ENCODE results near the gene PODXL2.

The PODXL2 gene, protein sequence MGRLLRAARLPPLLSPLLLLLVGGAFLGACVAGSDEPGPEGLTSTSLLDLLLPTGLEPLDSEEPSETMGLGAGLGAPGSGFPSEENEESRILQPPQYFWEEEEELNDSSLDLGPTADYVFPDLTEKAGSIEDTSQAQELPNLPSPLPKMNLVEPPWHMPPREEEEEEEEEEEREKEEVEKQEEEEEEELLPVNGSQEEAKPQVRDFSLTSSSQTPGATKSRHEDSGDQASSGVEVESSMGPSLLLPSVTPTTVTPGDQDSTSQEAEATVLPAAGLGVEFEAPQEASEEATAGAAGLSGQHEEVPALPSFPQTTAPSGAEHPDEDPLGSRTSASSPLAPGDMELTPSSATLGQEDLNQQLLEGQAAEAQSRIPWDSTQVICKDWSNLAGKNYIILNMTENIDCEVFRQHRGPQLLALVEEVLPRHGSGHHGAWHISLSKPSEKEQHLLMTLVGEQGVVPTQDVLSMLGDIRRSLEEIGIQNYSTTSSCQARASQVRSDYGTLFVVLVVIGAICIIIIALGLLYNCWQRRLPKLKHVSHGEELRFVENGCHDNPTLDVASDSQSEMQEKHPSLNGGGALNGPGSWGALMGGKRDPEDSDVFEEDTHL

DNA sequence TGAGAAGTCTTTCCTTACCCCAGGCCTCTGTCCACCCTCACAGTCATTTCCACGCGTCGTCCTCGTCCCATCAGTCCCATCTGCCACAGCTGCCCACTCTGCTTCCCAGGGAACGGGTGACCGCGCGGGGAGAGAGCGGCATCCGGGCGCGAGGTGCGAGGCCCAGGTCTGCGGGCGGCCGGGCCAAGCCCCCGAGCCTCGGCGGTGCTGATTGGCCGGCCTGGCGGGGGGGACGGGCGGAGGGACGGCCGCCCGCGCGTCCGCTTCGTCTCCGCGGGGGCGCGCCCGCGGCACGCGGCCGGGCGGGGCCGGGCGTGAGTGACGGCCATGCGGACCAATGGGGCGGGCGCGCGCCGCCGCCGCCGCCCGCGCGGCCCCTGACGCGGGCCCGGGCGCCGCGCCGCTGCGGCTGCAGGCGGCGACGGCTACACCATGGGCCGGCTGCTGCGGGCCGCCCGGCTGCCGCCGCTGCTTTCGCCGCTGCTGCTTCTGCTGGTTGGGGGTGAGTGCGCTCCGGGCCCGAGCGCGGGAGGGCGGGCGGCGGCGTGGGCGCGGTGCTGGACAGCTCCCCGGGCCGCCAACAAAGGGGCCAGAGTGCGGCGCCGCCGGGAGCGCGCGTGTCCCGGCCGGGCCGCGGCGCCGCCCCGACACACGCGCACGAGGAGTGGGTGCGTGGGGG, at the start of gene PODXL2:
TSS of gene PODXL2 (plus strand) at position 398 of the 679 bp plus-strand sequence. CDS start at position 433, 35 bp downstream.
- no peak for DNase-seq (ENCODE audit: low read depth, low spot score)

DNA sequence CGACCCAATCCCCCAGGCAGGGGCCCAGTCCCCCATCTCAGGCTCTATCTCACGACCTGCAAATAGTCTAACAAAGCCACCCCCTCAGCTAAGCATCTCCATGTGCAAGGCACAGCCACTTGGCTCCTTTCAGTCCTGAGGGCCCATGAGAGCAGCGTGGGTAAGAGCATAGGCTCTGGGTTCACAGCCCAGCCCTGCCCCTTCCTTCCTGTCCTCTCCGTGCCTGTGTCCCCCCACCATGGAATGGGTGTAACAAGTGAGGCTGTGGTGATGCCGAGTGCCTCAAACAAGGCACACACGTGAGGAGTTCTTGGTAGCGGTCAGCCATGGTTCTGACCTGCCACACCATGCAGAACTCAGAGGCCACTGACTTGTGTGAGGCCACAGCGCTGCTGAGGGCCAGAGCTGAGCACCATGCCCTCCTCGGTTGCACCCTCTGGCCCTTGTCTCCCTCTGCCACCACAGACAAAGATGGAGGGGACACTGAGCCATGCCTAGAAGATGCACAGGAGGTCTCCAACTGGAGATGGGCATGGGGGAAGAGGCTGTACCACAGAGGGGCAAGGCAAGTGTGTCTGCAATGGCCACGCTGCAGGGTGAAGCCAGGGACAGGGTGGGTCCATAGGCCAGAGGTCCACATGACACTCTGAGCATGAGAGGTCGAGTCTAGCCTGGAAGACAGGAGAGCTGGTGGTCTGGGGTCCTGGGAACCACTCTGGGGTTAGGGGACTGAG, 48.5 kb upstream of the PODXL2 start:
- DNase-seq (ENCODE audit: low read depth, low spot score) = no peak

DNA sequence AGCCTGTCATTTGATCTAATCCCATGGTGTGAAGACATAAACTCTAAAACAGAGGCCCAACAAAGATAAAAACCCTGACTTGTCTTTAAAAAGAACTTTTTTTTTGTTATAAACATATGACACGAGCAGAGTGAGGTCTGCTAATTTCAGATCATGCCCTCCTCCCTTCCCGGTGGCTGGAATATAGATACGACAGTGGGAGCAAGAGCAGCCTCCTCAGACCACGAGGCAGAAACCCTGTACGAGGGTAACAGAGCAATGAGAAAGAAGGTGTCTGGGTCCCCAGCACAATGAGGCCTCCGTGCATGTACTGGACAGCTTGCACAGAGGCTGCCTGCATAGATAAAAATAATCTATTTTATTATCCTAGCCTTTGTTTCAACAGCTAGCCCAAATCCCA, 44.3 kb upstream of the PODXL2 start:
- no peak for DNase-seq (ENCODE audit: low read depth, low spot score)

DNA sequence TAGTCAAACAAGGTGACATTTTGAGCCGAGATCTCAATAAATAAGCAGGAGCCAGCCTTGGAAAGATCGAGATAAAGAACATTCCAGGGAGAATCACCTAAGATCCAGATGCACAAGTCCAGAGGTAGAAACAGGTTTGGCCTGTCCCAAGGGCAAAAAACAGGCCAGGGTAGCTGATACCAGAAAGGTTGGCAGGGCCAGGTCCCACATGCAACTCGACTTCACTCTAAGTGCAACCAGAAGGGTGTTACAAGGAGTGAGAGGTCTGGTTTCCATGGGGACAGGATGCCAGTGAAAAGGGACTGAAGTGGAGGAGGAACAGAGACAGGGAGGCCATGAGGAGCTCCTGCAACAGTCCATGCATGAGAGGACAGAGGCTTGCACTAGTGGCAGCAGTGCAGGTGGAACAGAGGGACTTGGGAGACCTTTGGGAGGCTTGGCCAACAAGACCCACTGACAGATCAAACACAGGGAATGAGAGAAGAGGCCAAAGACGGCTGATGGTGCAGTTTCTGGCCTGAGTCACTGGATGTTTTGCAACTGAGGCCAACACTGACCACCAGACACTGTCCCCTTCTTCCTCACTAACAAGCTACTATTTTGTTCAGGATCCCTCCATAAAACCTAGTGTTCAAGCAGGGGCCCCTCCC, 43.7 kb upstream of the PODXL2 start:
- no peak for DNase-seq (ENCODE audit: low read depth, low spot score)

DNA sequence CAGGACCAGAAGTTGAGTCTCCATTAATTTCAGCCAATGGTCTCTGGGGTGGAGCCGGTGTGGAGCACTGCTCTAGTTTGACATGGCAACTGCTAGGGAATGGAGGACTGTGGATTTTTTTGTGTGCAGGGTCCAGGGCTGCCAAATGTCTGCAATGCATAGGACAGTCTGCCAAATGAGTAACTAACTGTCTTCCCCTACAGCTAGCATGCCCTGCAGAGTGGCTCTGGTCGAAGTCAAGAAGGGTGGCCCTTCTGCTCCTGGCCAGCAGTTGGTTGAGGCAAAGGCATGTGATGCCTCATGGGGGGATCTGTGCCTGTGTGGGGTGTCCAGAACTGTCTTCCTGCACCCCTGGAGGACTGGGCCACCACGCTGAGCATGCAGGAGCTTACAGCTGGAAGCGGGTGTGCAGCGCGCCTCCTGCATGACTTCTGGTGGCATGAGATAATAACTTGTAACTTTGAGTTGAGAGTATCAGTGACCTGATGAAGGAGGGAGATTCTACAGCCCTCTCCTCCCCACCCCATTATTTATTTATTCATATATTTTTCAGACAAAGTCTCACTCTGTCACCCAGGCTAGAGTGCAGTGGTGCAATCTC, 43.1 kb upstream of the PODXL2 start:
- no peak for DNase-seq (ENCODE audit: low read depth, low spot score)

DNA sequence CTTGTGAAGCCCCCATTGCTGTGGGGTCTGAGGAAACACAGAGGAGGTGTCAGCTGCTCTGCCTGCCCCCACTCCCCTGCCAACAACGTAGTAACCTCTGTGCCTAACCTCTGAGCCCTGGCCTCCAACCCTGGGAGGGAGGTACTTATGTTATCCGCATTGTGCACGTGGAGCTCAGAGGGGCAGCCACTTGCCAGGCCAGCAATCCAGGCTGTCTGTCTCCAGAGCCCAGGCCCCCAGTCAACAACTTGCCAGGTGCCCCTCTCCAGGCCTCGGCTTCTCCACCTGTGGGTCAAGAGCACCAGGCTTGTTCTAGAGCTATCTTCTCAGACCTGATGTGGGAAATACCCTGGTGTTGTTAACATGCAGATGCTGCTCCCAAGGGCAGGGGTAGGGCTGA, 41.1 kb upstream of the PODXL2 start:
- DNase-seq (ENCODE audit: low read depth, low spot score) = no peak

DNA sequence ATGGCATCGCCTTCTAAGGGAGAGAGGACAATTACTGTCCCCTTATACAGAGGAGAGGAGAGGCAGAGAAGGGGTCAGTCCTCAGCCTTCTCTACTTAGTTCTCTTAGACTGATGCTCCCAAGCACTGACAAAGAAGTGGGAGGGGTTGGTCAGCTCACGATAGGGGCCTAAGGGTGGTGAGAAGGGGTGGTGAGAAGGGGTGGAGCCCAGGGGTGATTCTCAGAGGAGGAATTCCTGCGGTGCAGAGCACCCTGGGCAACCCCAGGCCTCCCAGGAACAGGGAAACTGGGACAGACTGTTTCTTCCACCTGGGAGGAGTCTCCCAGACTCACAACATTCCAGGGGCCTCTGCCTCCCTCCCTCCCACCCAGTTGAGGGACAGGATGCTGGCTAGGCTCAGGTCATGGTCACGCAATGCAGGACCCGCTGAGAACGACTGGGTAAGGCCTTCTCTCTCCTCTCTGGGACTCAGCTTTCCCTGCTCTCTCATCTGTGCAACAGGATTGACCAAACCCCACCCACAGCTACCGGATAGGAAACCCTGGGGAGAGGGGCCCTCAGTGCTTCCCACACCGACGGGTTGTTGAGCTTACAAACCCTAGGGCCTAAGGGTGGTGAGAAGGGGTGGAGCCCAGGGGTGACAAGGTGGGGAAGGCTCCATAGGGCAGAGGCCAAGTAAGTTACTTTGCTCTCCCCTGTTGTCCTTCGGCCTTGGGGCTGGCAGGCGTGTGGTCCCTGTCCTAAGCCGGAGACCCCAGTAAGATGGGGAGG, 40.0 kb upstream of the PODXL2 start:
- DNase-seq (ENCODE audit: low read depth, low spot score) = no peak

DNA sequence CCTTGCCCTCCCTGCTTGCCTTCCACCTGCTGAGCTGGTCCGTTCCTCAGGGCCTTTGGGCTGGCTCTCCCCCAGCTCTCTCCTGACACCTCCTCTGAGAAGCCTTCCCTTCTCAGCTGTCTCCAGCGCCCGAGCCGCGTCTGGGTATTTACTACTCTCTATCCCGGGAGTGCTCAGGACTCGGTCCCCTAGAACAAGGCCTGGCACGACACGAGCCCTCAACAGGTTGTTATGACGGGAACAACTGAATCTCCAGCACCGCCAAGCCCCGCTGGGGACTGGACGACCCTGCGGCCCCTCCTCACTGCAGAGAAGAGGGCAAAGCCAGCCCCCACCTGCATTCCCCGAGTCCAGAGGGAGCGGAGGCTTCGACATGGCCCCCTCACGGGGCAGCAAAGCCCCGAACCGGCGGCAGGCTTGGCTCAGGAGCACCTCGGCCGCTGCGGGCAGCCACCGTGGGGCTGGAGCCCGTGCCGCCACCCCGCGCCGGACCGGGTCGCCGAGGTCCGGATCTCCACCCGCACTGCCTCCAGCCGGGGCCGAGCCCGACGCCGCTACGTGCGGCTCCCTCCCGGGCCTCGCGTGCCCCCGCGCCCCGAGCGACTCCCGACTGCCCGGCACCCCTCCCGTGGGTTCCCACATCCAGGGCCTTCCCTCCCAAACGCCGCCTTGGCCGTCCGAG, 39.2 kb upstream of the PODXL2 start:
- DNase-seq (ENCODE audit: low read depth, low spot score) = no peak

DNA sequence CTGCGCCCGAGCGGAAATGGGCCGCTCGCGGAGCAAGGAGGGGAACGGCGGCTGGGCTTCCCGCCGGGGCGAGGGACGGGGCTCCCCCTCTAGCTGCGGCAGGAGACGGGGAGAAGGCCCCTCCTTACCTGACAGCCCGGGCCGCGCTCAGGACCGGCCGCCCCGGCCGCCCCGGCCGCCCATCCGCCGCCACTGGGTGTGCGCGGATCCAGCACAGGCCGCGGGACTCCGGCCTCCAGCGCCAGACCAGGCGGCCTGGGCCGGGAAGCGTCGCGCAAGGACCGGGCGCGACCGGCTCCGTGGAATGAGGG, 38.7 kb upstream of the PODXL2 start:
- DNase-seq (ENCODE audit: low read depth, low spot score) = no peak

DNA sequence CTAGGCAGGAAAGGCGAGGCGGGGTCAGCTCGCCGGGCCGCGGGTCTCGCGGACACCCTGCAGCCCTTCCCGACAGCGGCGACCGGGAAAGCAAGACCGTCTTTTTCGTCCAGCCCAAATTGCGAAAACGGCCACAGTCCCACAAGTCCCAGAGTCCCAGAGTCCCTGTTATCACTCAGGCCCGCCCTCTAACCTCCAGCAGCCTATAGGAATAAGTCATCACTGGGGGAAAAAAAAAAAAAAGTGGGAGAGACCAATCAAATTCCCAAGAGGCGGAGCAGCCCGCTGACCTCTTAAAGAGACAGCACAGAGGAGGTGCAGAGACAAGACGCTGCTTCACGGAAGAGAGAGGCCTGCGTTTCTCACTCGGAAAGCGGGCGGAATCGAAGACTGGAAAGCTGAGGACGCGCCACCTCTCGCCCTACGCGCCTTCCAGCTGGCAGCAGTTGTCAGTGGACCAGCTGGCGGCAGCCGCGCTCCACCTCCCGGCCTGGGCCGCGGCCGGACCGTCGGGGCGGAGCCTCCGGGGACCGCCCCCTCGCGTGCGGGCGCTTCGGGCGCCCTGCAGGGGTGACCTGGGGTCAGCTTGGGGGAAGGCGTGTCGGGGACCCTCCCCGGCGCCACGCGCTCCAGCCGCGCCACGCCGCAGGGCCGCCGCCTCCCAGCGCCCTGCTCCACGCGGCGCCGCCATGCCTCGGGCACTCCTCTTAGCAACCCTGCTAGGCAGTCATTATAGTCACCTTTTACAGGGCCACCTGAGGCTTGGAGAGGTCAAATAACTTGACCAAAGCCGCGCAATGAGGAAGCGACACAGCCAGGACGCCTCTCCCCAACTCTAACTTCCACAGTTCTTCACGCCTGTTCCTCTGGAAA, 38.2 kb upstream of the PODXL2 start, which contains the start of gene TPRA1:
TSS of gene TPRA1 (minus strand) at position 141 of the 873 bp plus-strand sequence. CDS start 10,587 bp downstream, outside the sequence.
- peak; percentile 89 for DNase-seq (ENCODE audit: low read depth, low spot score)

DNA sequence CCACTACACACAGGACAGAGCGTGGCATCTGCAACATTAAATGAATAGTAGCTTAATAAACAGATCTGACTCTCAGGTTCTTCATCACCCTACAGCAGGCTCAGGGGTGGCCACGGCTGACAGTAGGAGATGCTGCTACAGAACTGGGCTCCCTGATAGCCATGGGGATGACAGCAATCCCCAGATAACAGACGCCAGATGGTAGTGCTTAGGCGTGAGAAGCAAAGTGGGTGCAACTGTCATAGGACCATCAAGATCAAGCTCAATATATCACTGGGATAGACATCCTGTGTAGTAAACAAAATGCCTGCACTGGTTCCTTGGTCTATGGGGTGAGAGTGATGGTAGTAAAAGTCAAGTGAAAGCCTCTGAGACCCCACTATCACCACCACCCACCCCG, 35.8 kb upstream of the PODXL2 start:
- no peak for DNase-seq (ENCODE audit: low read depth, low spot score)

DNA sequence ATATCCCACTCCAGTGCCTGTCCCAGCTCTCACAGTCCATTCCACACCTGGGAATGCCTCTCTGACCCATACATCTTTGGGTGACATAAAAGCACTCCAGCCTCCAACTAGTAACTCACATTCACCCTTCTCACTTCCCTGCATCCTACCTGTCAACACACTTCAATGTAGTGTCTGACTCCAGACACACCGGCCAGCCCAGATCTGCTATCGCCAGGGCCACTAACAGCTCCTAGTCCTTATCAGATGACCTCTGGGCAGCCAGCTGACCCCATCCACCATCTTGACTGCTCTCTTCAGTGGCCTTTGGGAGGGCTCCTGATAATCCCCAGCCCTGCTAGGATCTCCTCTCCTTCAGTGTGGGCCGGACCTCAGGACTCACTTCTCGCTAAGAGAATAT, 33.7 kb upstream of the PODXL2 start:
- no peak for DNase-seq (ENCODE audit: low read depth, low spot score)

DNA sequence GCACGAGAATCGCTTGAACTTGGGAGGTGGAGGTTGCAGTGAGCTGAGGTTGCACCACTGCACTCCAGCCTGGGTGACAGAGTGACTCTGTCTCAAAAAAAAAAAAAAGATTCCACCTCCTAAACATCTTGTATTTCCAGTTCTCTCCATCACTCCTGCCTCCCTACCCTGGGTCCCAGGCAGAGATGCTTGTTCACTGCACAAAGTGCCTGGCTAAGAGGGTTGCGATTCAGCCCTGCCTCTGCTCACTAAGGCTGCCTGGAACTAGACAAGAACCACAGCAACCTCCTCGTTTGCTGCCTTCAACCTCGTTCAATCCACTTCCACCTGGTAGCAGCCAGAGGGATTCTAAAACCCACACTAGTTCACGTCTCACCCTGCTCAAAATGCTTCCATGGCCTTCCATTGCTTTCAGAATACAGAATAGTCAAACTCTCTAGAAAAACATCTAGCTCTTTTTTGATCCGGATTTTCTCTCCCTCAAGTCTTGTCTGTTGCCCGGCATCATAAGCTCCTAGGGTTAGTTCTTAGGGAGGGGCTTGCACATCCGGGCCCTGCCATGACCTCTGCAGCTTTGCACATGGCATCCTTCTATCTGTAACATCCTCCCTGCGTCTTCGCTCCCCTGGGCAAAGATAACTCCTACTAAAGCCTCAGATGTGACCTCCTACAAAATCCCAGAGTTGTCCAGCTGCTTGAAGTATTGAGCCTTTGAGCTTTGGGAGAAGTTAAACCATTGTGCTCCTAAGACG, 31.8 kb upstream of the PODXL2 start:
- DNase-seq (ENCODE audit: low read depth, low spot score) = no peak

DNA sequence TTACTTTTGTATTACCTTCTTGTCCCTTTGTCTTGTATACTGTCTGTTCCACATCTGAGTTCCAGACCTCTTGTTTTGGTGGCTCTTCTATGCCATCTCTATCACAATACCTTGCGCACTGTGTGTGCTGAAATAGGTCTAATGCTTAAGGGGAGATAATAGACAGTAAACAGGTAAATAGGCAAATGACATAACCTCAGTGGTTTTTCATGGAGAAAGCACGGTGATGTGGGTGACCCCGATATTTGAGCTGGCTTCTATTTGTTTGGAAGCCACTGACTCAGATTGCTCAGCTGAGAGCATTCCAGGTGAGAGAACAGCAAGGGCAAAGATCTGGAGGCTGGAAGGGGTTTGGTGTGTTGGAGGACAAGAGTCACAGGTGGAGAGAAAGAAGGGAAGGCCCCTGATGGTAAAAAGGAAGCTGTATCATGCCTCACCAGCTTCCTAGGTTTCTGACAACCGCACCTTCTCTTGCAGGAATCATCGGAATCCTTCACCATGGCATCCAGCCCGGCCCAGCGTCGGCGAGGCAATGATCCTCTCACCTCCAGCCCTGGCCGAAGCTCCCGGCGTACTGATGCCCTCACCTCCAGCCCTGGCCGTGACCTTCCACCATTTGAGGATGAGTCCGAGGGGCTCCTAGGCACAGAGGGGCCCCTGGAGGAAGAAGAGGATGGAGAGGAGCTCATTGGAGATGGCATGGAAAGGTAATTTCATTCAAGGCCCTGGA, 30.0 kb upstream of the PODXL2 start:
- no peak for DNase-seq (ENCODE audit: low read depth, low spot score)

DNA sequence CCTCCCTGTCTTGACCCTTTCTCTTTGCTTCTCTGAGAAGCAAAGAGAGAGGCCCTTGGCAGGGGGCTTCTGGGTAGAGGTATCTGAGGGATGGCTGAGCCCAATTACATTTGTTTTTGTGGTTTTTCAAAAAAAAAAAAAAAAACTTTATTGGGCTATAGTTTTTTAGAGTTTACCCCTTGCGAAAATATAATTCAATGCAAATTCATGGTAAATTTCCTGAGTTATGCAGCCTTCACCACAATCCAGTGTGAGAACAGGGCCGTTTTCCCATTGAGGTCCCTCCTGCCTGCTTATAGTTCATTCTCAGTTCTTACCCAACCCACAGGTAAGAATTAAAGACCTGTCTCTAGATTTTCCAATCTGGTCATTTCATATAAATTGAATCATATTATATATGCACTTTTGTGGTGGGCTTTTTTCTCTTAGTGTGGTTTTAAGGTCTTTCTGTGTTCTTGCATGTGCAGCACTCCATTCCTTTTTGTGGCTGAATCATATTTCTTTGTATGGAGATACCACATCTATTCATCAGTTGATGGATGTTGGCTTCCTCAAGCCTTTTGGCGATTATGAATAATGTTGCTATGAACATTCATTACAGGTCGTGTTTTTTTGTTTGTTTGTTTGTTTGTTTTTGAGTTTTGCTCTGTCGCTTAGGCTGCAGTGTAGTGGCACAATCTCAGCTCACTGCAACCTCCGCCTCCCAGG, 28.1 kb upstream of the PODXL2 start:
- DNase-seq (ENCODE audit: low read depth, low spot score) = no peak

DNA sequence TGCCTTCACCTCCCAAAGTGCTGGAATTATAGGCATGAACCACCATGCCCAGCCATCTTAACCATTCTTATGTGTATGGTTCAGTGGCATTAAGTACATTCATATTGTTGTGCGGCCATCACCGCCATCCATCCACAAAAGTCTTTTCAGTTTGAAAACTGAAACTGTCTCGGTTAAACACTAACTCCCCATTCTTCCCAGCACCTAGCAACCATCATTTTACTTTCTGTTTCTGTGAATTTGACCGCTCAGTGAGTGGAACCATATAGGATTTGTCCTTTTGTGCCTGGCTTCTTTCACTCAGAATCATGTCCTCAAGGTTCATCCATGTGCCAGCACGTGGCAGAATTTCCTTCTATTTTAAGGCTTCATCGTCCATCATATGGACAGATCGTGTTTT, 24.9 kb upstream of the PODXL2 start:
- DNase-seq (ENCODE audit: low read depth, low spot score) = no peak

All from iPS DF 19.7 (cell line).